22Rv1 (cell line): ENCODE data around the gene OR2M3.

ENCODE experiments used
- H3K27ac ChIP-seq: fragments of 450-650 bp; 2 replicates; pipeline ENCODE4 v1.5.1; 2017
- ZFX ChIP-seq: fragments of 450-650 bp; IDR thresholded peaks from 2 replicates; pipeline ENCODE4 v1.6.1; 2017; ENCODE audit warnings: antibody characterized with exemption, borderline replicate concordance
- TF ChIP-seq, protein P1 (sequence below): fragments of 450-650 bp; IDR thresholded peaks from 2 replicates; pipeline ENCODE4 v1.5.1; 2017; ENCODE audit warnings: mild to moderate bottlenecking

Gene OR2M3

DNA sequence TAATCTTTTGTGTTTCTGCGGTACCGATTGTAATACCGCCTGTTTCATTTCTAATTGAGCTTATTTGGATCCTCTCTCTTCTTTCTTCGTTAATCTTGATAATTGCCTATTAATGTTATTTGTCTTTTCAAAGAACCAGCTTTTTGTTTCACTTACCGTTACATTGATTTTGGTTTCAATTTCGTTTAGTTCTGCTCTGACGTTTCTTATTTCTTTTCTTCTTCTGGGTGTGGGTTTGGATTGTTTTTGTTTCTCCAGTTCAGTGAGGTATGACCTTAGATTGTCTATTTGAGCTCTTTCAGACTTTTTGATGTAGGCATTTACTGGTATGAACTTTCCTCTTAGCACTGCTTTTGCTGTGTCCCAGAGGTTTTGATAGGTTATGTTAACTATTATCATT, 13.1 kb upstream of the OR2M3 start:
- H3K27ac ChIP-seq = no peak overlapping the region
- TF ChIP-seq, protein P1, sequence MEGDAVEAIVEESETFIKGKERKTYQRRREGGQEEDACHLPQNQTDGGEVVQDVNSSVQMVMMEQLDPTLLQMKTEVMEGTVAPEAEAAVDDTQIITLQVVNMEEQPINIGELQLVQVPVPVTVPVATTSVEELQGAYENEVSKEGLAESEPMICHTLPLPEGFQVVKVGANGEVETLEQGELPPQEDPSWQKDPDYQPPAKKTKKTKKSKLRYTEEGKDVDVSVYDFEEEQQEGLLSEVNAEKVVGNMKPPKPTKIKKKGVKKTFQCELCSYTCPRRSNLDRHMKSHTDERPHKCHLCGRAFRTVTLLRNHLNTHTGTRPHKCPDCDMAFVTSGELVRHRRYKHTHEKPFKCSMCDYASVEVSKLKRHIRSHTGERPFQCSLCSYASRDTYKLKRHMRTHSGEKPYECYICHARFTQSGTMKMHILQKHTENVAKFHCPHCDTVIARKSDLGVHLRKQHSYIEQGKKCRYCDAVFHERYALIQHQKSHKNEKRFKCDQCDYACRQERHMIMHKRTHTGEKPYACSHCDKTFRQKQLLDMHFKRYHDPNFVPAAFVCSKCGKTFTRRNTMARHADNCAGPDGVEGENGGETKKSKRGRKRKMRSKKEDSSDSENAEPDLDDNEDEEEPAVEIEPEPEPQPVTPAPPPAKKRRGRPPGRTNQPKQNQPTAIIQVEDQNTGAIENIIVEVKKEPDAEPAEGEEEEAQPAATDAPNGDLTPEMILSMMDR = no peak
- no peak for TF ChIP-seq ZFX

DNA sequence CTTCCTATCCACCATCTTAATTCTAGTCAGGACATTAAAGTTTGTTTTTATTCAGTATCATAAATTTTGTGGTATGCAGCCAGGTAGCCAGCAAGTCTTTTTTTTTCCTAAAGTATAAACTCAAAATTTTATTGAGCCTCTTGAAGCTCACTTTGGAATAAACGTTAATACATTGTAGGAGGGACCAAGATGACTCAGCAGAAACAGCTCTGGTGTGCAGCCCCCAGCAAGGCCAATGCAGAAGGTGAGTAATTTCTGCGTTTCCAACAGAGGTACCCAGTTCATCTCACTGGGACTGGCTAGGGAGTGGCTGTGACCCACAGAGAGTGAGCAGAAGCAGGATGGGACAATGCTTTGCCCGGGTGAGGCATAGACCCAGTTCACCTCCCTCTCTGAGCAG, 9.7 kb upstream of the OR2M3 start:
- TF ChIP-seq, protein P1 = no peak
- no peak for TF ChIP-seq ZFX
- H3K27ac ChIP-seq = no peak overlapping the region

DNA sequence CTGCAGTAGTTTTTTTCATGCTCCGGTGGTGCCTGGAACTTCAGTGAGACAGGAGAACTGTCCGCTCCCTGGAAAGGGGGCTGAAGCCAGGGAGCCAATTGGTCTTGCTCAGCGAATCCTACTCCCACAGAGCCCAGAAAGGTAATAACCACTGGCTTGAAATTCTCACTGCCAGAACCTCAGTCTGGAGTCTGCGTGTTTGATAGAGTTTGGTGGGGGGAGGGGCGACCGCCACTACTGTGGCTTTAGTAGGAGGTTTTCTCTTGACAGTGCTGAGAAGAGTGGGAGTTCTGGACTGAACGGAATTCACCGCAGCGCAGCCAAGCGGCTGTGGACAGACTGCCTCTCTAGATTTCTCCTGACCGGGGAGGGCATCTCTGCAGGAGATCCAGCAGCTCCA, 8.0 kb upstream of the OR2M3 start:
- TF ChIP-seq ZFX = no peak
- TF ChIP-seq, protein P1 = peak; percentile 44

DNA sequence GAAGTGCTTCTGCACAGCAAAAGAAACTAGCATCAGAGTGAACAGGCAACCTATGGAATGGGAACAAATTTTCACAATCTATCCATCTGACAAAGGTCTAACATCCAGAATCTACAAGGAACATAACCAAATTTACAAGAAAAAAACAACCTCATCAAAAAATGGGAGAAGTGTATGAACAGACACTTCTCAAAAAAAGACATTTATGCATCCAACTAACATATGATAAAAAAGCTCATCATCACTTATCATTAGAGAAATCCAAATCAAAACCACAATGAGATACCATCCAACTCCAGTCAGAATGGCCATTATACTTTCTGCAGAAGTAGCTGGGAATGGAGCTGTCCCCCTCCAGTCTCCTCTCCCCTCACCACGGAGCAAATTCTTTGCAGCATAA, 2.9 kb upstream of the OR2M3 start:
- TF ChIP-seq, protein P1 = no peak
- TF ChIP-seq ZFX = no peak
- H3K27ac ChIP-seq = no peak overlapping the region

More for the DNA sequence above, 8.0 kb upstream of the OR2M3 start:
- no peak overlapping the region for H3K27ac ChIP-seq

DNA sequence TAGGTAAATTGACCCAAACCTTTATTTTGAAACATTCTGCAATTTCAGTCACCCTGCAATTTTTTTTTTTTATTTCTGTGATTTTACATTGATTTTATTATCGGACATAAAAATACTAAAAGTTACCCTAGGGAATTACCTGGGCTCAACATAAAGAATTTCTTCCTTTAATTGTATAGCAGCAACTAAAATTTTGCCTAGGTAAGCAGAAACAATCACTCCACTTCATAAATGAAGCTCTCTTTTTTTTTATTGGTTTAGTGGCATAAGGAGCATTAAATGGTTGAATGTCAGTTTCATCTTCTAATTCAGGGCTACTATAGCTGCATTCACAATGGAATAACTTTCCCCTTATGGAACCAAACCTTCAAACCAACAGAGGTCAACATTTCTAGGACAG, 18.8 kb downstream of the OR2M3 start:
- H3K27ac ChIP-seq = no peak overlapping the region
- TF ChIP-seq ZFX = no peak
- TF ChIP-seq, protein P1 = no peak

DNA sequence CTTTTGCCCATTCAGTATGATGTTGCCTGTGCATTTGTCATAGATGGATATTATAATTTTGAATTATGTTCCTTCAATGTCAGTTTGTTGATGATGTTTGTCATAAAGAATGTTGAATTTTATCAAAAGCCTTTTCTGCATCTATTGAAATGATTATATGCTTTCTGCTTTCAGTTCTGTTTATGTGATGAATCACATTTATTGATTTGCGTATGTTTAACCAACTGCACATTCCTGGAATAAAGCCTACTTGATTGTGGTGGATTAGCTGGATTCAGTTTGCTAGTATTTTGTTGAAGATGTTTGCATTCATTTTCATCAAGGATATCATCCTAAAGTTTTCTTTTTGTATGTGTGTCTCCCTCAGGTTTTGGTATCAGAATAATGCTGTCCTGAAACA, 28.5 kb downstream of the OR2M3 start:
- TF ChIP-seq ZFX = no peak
- TF ChIP-seq, protein P1 = no peak

DNA sequence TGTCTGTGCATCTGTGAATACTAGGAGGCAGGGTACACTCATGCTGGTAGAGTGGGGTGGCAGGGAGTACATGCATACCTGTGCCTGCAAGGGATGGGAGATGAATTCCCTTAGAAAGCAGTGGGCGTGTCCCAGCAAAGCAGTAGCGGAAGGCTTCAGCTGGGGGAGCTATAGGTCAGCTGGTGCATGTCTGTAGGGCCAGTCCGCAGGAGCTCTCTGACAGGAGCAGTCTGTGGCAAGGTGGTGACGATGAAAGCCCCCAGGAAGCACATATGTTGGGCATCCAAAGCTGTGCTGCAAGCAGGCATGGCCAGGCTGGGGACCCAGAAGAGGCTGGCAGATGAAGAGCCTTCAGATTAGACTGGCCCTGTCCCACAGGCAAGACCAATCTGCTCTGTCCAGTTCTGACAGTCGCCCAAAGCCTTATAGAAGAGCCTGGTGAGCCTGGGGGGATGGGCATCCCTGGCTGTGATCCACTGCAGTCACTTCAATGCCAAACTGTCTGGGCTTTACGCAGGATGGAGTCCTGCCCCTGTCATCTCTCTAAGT, 32.4 kb downstream of the OR2M3 start:
- TF ChIP-seq ZFX = no peak
- TF ChIP-seq, protein P1 = no peak

More for the DNA sequence above, 28.5 kb downstream of the OR2M3 start:
- no peak overlapping the region for H3K27ac ChIP-seq

More for the DNA sequence above, 32.4 kb downstream of the OR2M3 start:
- H3K27ac ChIP-seq = no peak overlapping the region
